Measurements from ENCODE around the gene GRB10. TPM values are rescaled to one million over a fixed set of nuclear protein-coding genes. Genes with fewer than 3 reads are reported as not detected.

The GRB10 gene
- total RNA-seq, 8 experiments from 2014 or later: 14.7 to 38.6 (median 30.9) TPM

- 67 to 100% (median 83%) methylated on average over 1 to 3 of the region's 4 CpGs; no CpG with 5 or more reads in 7 of the 10 experiments for WGBS, 10 experiments
- no peaks in the 10 kb centered on the region for H3K4me1 ChIP-seq (replicated peaks in 1 of 2)
- H3K4me3 ChIP-seq: no peak overlapping the region
- H3K27ac ChIP-seq: no peak overlapping the region
- in situ Hi-C loops (cut with MboI; ENCODE audit: low pct_unique_long_range_greater_than_20kb in 2 of 9, low sequenced_read_pairs in 9 of 9, unreplicated experiment in 9 of 9): no loop called here
- ATAC-seq (replicated peaks in 6 of 8): no peak
Measured at GRCh38 chr7:50662041-50662694, 120.5 kb downstream of the GRB10 start.

GRCh38 chr7:50661345-50662040 lies 121.2 kb downstream of the GRB10 start:
- Histone ChIP-seq H3K4me1 (replicated peaks in 1 of 2) (no peaks in the 10 kb centered on the region), H3K27ac (no peak overlapping the region), H3K4me3 (no peak overlapping the region)
- in situ Hi-C loops (cut with MboI; ENCODE audit: low pct_unique_long_range_greater_than_20kb in 2 of 9, low sequenced_read_pairs in 9 of 9, unreplicated experiment in 9 of 9): no loop called here
- no peak for ATAC-seq (replicated peaks in 6 of 8)
- WGBS, 10 experiments: 0 to 100% (median 89%) methylated on average over 1 to 6 of the region's 9 CpGs; no CpG with 5 or more reads in 1 of the 10 experiments

GRCh38 chr7:50660830-50661175 lies 121.9 kb downstream of the GRB10 start:
- Histone ChIP-seq H3K4me1 (replicated peaks in 1 of 2) (no peaks in the 10 kb centered on the region), H3K27ac (no peak overlapping the region), H3K4me3 (no peak overlapping the region)
- in situ Hi-C loops (cut with MboI; ENCODE audit: low pct_unique_long_range_greater_than_20kb in 2 of 9, low sequenced_read_pairs in 9 of 9, unreplicated experiment in 9 of 9): no loop called here
- WGBS, 10 experiments: 53 to 100% (median 88%) methylated on average over 1 to 3 of the region's 5 CpGs; no CpG with 5 or more reads in 6 of the 10 experiments
- ATAC-seq (replicated peaks in 6 of 8): no peak

GRCh38 chr7:50660040-50660829 lies 122.5 kb downstream of the GRB10 start:
- in situ Hi-C loops (cut with MboI; ENCODE audit: low pct_unique_long_range_greater_than_20kb in 2 of 9, low sequenced_read_pairs in 9 of 9, unreplicated experiment in 9 of 9): no loop called here
- no peak for ATAC-seq (replicated peaks in 6 of 8)
- Histone ChIP-seq H3K4me3 (no peak overlapping the region), H3K27ac (no peak overlapping the region), H3K4me1 (replicated peaks in 1 of 2) (no peaks in the 10 kb centered on the region)
- 92 to 100% (median 100%) methylated on average over 1 to 10 of the region's 30 CpGs; no CpG with 5 or more reads in 3 of the 10 experiments for WGBS, 10 experiments

- no peak overlapping the region for H3K27ac ChIP-seq
- ATAC-seq (replicated peaks in 6 of 8): no peak
- 80 to 100% (median 94%) methylated on average over 1 to 9 of the region's 17 CpGs; no CpG with 5 or more reads in 2 of the 10 experiments for WGBS, 10 experiments
- H3K4me3 ChIP-seq: no peak overlapping the region
- in situ Hi-C loops (cut with MboI; ENCODE audit: low pct_unique_long_range_greater_than_20kb in 2 of 9, low sequenced_read_pairs in 9 of 9, unreplicated experiment in 9 of 9): no loop called here
- H3K4me1 ChIP-seq (replicated peaks in 1 of 2): no peaks in the 10 kb centered on the region
Measured at GRCh38 chr7:50659329-50659965, 123.2 kb downstream of the GRB10 start.

- ATAC-seq (replicated peaks in 6 of 8): no peak
- in situ Hi-C loops (cut with MboI; ENCODE audit: low pct_unique_long_range_greater_than_20kb in 2 of 9, low sequenced_read_pairs in 9 of 9, unreplicated experiment in 9 of 9): no loop called here
- no peak overlapping the region for H3K4me3 ChIP-seq
- 93 to 100% (median 96%) methylated on average over 6 to 11 of the region's 11 CpGs; no CpG with 5 or more reads in 2 of the 10 experiments for WGBS, 10 experiments
- no peak overlapping the region for H3K27ac ChIP-seq
- H3K4me1 ChIP-seq (replicated peaks in 1 of 2): no peaks in the 10 kb centered on the region
Measured at GRCh38 chr7:50658696-50659095, 124.0 kb downstream of the GRB10 start.

GRCh38 chr7:50657912-50658311 lies 124.8 kb downstream of the GRB10 start:
- no peak for ATAC-seq (replicated peaks in 6 of 8)
- Histone ChIP-seq H3K4me3 (no peak overlapping the region), H3K27ac (no peak overlapping the region), H3K4me1 (replicated peaks in 1 of 2) (no peaks in the 10 kb centered on the region)
- 63 to 100% (median 88%) methylated on average over 3 to 6 of the region's 7 CpGs; no CpG with 5 or more reads in 3 of the 10 experiments for WGBS, 10 experiments
- in situ Hi-C loops (cut with MboI; ENCODE audit: low pct_unique_long_range_greater_than_20kb in 2 of 9, low sequenced_read_pairs in 9 of 9, unreplicated experiment in 9 of 9): no loop called here

GRCh38 chr7:50657341-50657873 lies 125.3 kb downstream of the GRB10 start:
- no peak overlapping the region for H3K27ac ChIP-seq
- no peaks in the 10 kb centered on the region for H3K4me1 ChIP-seq (replicated peaks in 1 of 2)
- ATAC-seq (replicated peaks in 6 of 8): no peak
- WGBS, 10 experiments: 23 to 95% (median 89%) methylated on average over 2 to 9 of the region's 9 CpGs; no CpG with 5 or more reads in 3 of the 10 experiments
- no peak overlapping the region for H3K4me3 ChIP-seq
- in situ Hi-C loops (cut with MboI; ENCODE audit: low pct_unique_long_range_greater_than_20kb in 2 of 9, low sequenced_read_pairs in 9 of 9, unreplicated experiment in 9 of 9): no loop called here

GRCh38 chr7:50656141-50656895 lies 126.4 kb downstream of the GRB10 start:
- H3K27ac ChIP-seq: no peak overlapping the region
- in situ Hi-C loops (cut with MboI; ENCODE audit: low pct_unique_long_range_greater_than_20kb in 2 of 9, low sequenced_read_pairs in 9 of 9, unreplicated experiment in 9 of 9): no loop called here
- H3K4me1 ChIP-seq (replicated peaks in 1 of 2): no peaks in the 10 kb centered on the region
- ATAC-seq (replicated peaks in 6 of 8): no peak
- no peak overlapping the region for H3K4me3 ChIP-seq
- 40 to 100% (median 91%) methylated on average over 1 to 8 of the region's 16 CpGs for WGBS, 10 experiments

GRCh38 chr7:50655490-50655889 lies 127.2 kb downstream of the GRB10 start:
- whole genome bisulfite sequencing, 10 experiments: 80 to 100% (median 100%) methylated on average over 1 to 3 of the region's 3 CpGs; no CpG with 5 or more reads in 3 of the 10 experiments
- Histone ChIP-seq H3K27ac (no peak overlapping the region), H3K4me3 (no peak overlapping the region), H3K4me1 (replicated peaks in 1 of 2) (no peaks in the 10 kb centered on the region)
- in situ Hi-C loops (cut with MboI; ENCODE audit: low pct_unique_long_range_greater_than_20kb in 2 of 9, low sequenced_read_pairs in 9 of 9, unreplicated experiment in 9 of 9): no loop called here
- ATAC-seq (replicated peaks in 6 of 8): no peak

GRCh38 chr7:50655020-50655419 lies 127.7 kb downstream of the GRB10 start:
- 0 to 100% (median 86%) methylated on average over 1 to 4 of the region's 4 CpGs for WGBS, 10 experiments
- ATAC-seq (replicated peaks in 6 of 8): no peak
- Histone ChIP-seq H3K27ac (no peak overlapping the region), H3K4me1 (replicated peaks in 1 of 2) (no peaks in the 10 kb centered on the region), H3K4me3 (no peak overlapping the region)
- in situ Hi-C loops (cut with MboI; ENCODE audit: low pct_unique_long_range_greater_than_20kb in 2 of 9, low sequenced_read_pairs in 9 of 9, unreplicated experiment in 9 of 9): no loop called here

GRCh38 chr7:50653981-50654425 lies 128.7 kb downstream of the GRB10 start:
- in situ Hi-C loops (cut with MboI; ENCODE audit: low pct_unique_long_range_greater_than_20kb in 2 of 9, low sequenced_read_pairs in 9 of 9, unreplicated experiment in 9 of 9): no loop called here
- H3K27ac ChIP-seq: no peak overlapping the region
- WGBS, 10 experiments: 13 to 94% (median 20%) methylated on average over 1 to 9 of the region's 10 CpGs; no CpG with 5 or more reads in 3 of the 10 experiments
- ATAC-seq (replicated peaks in 6 of 8): peak in 3 of 8 experiments; percentile 13 to 51 (median 17)
- H3K4me1 ChIP-seq (replicated peaks in 1 of 2): no peaks in the 10 kb centered on the region
- H3K4me3 ChIP-seq: no peak overlapping the region
